GM18511 (cell line): ENCODE data around the gene TADA2A.

Experiments
- ATAC-seq: cut with Tn5 transposase; IDR thresholded peaks from one replicate; pipeline ENCODE4 v1.9.1; 2021; ENCODE audit warnings: mild to moderate bottlenecking, moderate library complexity; ENCODE audit not compliant: unreplicated experiment

The TADA2A gene

DNA sequence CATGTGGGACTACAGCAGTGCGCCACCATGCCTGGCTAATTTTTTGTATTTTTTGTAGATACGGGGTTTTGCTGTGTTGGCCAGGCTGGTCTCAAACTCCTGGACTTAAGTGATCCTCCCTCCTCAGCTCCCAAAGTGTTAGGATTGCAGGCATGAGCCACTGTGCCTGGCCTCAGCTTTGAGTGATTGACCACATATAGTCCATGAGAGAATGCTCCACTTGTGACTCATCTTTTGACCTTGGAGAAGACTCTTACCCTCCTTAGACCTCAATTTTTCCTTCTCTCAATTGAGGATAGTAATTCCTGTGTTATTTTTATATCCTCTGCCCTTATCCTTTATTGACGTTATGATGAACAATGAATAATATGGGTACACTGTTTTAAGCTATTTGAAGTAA is 52.1 kb downstream of the TADA2A start:
- ATAC-seq, result no peak

DNA sequence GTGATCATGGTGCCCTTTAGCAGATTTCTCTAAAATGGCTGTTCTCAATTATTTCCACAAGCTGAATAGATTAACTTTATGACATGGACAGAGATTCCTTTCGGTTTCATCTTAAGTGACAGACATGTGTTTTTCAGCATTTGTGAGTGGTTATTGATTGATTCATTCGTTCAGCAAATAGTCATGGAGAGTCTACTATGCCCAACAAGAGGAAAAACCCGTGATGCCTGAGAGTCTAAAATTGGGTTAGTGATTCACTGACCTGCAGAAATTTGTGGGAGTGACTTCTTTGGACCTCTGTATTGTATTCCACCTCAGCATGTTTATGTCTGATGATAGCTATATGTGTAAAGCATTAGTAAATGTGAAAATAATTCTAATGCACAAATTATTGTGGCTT is 55.0 kb downstream of the TADA2A start:
- ATAC-seq, result no peak

DNA sequence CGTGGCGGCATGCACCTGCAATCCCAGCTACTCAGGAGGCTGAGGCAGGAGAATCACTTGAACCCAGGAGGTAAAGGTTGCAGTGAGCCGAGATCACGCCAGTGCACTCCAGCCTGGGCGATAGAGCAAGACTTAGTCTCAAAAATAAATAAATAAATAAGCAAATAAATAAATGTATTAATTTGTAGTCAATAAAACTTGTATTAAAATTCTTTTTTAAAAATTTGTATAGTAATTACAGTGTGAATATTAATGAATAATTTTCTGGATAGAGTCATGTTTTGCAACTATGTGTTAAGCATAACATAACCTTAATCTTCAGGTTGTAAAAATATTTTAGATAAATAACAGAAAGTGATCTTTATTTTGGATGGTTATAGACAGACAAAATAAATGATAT is 55.8 kb downstream of the TADA2A start:
- ATAC-seq, result no peak

DNA sequence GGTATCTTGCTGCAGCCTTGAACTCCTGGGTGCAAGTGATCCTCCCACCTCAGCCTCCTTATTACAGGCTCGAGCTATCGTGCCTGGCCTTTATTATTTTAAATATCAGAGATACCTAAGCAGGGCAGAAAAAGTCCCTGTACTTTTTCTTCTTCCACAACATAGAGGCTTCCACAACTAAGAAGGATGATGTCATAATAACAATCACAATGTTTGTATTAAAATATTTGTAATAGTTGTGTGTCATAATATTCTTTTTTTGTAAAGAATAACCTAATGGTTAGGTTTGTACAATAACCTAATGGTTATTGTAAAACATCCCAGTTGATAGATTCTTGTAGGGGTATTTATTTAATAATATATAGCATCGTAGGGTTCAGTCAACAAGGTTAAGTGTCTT is 56.4 kb downstream of the TADA2A start:
- ATAC-seq, result no peak

DNA sequence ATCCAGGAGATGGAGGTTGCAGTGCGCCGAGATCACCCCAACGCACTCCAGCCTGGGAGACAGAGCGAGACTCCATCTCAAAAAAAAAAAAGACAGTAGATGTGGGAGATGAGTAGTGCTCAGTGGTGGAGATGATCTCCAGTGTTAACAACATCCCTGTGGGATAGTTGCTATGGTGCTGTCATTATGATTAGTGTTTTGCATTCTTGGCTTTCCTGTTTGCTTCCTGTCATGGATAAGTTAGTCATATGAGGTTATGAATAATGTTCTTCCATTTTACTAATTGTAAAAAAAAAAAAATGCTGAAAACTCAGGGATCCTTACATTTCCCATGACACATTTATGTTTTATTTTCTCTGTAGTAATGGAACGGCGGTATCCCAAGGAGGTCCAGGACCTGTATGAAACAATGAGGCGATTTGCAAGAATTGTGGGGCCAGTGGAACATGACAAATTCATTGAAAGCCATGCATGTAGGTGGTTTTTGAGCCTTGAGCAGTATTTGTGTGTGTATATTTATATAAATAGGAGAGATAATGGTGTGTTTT is 58.5 kb downstream of the TADA2A start:
- ATAC-seq, result no peak

DNA sequence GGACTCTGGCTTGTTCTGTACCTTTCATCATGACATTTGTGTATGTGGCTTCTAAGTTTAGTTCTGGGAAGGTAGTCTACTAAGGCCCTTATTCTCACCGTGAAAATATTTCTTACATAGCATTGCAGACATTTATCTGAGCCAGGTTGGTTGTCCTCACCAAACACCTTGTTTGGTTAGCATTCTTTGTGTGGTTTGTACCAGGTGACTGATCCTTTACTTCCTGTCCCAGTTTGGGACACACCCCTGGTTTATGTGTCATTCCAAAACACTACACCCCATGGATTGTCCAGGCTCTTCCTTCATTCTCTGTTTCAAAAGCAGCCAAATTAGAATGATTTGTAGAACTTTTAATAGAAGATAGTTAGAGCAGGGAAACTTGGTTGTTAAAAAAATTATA is 59.8 kb downstream of the TADA2A start:
- no peak for ATAC-seq

DNA sequence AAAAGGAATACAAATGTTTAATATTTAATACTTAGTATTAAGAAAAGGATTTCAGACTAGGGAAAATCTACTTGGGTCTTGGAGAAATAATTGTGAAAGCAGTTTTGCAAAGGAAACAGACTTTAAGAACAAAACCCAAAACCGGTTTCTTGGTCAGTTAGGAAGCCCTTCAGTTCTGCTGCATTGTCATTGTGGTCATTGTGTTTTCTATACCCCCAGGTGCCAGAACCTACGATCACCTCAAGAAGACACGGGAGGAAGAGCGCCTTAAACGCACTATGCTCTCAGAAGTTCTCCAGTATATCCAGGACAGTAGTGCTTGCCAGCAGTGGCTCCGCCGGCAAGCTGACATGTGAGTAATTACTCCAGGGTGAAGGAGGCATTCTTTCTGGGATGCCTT is 63.5 kb downstream of the TADA2A start:
- no peak for ATAC-seq

DNA sequence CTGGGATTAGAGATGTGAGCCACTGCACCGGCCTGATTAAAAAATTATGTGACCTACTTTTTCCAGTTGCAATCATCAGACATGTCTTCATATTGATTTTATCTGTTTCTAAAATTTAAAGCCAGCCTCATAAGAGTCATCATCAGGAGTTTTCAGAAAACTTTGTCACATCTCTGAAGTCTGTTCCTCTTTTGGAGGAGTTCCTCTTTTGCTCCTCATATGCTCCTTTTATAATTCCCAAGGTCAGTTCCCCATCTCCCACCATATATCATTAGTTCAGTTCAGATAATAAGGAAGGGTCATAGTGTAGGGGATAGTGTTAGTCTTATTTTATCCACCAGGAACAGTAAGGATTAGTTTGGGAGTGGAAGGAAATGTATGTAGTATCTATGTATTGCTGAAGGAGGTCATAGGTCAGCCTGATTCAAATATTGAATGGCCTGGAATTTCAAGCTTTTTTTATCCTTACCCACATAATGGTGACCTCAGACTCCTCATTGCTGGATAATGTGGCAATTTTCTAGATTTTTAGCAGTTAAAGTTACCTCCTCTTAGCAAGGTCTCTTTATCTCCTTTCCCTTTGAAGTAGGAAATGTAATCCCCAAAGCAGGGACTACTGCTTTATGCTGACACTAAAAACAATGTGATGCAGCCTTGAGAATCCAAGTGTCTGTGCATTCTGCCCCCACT is 69.2 kb downstream of the TADA2A start:
- ATAC-seq, result no peak

DNA sequence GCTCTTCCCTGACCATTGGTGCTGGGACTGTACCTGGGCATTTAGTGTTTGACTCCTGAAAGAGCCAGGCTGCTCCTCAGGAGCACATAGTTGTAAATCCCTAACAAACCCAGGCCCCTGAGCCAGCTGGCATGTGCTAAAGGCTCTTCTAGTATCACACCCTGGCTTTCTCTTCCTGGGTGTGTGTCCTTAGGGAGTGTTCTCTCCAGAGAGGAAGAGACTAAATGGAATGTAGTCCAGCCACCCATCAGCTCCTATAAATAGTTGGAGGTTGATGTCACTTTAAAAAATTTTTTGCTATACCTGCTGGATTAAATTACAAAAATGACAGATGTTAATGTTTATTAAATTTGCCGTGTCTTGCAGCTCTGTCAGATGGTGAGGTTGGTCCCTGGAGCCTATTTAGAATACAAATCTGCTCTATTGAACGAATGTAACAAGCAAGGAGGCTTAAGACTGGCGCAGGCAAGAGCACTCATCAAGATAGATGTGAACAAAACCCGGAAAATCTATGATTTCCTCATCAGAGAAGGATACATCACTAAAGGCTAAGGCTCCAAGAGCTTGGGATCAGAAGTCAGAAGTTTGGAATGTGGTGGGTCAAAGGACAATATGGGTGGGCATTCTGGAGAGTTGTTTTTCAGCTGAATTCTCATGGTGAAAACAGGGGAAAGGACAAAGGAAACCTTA is 69.9 kb downstream of the TADA2A start:
- no peak for ATAC-seq

DNA sequence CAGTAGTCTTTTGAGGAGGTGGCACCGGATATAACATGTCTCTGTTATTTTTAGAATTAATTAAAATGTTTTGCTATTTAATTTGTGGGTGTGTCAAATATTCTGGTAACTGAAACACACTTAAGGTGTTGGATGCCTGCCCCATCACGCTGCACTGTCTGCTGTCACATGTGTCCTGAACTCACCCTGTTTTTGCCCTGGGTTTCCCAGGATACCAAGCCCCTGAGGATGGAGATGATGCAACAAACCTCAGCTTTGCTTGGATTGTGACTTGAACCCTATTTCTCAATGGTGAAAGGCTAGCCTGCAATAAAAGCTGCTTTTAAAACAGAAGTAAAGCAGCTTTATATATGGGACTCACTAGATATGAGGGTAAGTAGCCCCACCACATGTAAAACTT is 71.5 kb downstream of the TADA2A start:
- ATAC-seq, result no peak

DNA sequence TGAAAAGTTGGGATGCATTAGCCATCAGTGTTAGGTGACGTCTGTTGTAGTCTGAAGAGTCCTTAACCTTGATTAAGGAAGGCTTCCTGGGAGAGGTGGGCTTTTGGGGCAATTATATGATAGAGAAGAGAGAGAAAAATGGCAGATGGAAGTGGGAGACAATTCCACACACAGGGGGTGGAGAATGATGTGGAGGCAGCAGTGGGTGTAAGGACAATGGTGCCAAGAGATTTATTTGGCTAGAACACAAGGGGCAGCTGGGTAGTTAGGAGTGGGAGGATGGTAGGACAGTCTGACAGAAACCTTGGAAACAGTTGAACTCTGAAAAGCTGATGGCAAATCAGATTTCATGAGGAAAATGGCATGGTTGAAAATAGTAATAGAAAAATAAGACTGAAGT is 72.3 kb downstream of the TADA2A start:
- no peak for ATAC-seq

DNA sequence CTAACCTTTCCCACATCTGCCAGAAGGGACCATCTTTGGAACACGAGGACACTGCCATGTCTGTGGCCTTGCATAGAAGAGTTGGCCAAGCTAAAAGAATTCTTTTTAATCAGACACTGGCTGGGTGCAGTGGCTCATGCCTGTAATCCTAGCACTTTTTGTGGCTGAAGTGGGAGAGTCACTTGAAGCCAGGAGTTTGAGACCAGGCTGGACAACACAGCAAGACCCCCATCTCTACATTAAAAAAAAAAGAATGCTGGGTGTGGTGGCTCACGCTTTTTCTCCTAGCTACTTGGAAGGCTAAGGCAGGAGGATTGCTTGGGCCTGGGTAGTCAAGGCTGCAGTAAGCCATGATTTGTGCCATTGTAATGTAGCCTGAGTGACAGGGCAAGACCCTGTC is 73.7 kb downstream of the TADA2A start:
- no peak for ATAC-seq

DNA sequence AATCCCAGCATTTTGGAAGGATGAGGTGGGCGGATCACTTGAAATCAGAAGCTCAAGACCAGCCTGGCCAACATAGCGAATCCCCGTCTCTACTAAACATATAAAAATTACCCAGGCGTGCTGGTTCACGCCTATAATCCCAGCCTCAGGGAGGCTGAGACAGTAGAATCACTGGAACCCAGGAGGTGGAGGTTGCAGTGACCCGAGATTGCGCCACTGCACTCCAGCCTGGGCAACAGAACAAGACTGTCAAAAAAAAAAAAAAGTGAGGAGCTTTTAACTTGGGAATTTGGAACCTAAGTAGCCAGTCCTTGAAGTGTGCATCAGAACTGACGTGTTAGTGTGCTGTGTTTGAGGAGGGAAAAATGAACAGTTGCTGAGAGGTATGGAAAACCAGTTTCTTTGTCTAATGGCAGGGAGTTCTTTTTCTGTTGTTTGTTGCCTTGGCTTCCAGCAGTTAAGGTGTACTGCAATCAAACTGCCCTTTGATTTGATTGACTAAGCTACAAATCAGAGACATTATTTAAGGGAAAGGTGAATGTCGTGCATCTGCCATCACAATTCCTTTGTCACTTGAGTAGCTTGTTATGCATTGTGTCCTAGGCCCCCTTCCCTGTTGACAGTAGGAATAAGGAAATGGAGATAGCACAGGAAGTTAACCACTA is 74.4 kb downstream of the TADA2A start:
- no peak for ATAC-seq

DNA sequence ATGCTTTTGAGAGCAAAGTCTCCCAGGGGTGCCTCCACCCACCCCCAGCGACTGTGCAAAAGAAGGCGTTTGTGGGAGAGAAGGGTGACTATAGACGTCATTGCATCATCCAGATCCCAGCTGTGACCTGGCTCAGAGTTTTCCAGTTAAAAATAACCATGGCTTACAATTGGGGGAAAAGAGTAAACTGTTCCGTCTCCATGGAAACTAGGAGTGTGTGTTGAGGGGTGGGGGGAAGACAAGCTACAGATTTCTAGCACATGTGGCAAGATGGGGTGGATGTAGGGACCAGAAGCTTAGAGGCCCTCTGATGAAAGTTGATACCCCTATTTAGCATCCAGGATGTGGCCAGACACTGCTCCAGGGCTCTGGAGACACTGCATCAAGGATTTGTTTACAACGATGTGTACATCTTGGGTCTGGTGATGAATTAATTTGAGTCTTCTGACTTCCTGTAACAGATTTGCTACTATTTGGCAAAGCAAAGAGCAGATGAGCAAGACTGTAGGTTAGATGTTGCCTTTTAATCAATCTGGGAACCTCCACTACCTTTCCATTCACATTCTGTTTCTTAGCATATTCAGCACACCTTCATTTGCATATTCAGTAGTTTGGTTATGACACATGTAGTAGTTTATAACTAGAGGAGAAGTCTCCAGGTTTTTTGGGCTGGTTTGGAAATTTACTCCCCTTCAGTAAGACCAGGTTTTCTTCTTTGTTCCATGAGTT is 76.8 kb downstream of the TADA2A start:
- no peak for ATAC-seq

DNA sequence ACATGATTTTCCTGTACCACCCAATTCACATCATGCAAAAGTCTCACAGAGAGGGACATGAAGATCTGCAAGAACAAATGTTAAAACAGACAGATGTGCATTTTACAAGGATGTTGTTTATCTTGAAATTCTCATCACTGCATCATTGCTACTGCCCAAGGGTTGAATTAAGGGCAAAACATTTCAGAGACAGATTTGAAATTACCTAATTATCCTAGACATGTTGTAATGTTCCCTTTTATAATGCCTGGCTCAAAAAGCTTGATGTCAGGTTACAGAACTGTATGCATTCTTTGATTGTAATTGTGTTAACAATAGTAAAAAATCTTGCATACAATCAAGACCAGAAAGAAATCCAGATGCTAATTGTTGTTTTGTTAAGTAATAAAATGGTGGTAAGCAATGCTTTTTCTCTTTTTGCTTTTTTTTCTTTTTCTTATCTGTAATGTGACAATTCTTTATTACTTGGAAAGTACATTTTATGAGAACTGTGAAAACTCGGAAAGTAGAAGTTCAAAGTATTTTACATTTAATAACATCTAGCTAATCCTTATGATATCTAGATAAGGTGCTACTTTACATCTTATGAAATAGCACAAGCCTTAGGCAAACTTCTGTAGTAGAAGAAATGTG is 79.4 kb downstream of the TADA2A start:
- no peak for ATAC-seq

DNA sequence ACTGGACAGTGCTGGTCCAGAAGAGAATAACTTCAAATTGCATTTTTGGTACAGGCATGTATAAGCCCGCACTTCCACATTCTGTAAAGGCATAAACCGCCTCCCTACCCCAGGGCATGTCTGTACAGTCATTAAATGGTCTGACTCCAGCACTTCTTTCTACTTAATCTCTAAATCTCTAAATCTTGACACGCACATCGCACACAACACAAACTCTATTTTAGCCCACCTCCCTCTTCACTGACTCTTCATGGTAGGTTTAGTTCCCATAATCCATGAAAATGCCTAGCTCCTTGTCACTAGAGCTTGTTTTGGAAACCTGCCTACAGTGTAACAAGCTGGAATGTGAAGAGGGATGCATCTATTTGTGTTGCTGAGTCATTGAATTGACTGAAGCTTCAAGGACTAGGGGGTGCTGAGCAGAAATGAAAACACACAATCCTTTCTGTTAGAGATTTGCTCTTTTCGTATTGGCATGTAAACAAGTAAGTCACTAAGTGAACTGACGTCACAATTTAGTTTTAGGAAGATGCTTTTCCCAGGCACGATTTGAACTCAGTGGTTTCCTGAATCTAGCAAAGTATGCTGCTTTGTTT is 81.4 kb downstream of the TADA2A start:
- ATAC-seq, result no peak

DNA sequence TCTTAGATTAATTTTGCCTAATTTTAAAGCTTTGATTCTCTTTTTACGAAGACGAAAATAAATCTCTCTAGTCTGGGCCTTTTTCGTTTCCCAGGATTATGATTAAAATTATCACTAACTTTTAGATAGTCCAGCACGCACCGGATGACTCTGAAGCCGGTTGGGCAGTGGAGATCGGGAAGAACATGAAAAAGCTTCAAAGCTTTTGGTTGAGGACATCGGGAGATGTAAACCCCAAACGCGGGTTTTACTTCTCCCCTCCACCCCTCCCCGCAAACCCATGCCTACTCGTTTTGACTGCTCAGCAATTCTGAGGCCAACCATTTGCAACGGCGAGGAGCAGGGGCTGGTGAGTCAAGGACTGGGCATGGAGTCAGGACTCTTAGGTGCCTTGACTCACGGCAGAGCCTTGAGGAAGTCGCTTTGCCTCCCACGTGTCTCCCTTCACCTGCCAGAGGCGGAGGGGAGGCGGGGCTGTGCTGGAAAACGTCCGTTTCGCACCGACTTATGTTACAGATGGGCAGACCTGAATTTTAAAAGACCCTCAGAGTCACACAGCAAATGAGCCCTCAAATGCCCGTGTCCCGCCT is 82.0 kb downstream of the TADA2A start:
- peak; percentile 10 for ATAC-seq

DNA sequence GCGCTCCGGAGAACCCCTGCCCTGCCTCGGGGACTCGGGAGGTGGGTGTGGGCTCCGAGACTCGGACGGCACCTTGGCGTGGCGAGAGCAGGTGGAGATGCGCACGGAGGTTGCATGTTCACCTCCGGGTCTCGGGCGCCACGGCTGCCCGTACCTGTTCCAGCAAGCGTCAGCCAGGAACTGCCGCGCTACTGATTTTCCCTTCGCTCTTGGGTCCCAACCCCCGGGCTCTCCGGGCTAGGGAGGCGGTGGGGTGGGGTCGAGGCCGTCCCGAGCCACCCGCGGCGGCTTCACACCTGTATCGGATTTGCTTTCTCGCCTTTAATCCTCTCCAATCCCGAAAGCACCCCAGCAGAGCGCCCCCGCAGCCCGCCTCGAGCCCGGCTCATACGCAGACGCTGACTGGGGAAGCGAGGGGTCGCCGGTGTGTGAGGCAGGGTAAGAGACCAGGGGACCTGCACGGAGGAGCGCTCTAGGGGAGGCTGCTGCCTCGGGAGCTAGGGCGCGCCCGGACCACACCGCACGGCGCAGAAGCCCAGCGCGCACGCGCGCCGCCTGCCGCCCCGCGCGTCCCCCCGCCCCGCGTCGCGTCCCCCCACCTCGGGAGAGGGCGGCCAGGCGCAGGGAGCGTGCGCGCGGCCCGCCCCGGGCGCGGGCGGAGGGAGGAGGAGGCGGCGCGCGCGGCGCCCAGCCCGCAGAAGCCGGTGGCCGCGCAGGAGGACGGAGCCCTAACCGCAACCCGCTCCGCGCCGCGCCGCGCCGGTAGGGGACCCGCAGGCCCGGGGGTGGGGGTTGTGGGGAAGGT is 82.7 kb downstream of the TADA2A start, which contains the start of gene DUSP14:
DUSP14 (plus strand) TSS at position 695 of the 805 bp plus-strand sequence. CDS start 22,382 bp downstream, outside the sequence.
- peak; percentile 69 for ATAC-seq

DNA sequence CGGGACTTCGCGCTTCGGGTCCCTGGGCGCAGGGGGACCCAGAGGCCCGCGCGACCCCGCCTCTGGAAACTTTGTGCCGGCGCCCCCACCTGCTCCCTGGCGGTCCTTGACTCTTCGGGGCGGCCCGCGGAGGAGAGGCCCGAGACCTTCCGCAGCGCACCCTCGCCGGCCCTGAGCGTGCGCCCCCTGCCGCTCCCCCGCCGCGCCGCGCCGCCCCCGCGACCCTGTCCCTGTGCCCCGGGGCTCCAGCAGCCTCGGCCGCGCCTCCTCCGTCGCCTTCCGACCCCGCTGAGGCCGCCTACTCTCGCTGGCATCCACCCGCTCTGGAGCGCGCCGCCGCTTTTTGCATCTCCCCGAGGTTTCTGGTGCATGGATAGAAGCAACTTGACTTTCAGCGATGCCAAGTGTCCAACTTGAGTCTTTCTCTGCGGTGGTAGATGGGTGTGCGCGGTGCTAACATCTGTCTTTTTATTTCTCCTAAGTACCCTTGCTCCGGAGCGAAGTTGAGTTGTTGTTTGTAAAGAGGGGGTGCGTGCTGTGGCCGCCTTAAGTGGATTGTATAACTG is 83.4 kb downstream of the TADA2A start:
- ATAC-seq, result peak; percentile 64
